Stimulated activated CD8-positive, alpha-beta memory T cell treated with anti-CD3 and anti-CD28 coated beads, Interleukin-7, amount 100 ng/mL, for 24 hours (primary cell): Measurements from ENCODE around the gene TSC22D4.
"Not testable (repeated sequence)": the region's sequence is repeated elsewhere in the genome, so short reads cannot be mapped to it uniquely, and the experiment has no call there.

ENCODE experiments used
- DNase-seq: peaks from one replicate; pipeline ENCODE4 v3.0.0-alpha.2; 2020; ENCODE audit warnings: low read depth

Gene TSC22D4

DNA sequence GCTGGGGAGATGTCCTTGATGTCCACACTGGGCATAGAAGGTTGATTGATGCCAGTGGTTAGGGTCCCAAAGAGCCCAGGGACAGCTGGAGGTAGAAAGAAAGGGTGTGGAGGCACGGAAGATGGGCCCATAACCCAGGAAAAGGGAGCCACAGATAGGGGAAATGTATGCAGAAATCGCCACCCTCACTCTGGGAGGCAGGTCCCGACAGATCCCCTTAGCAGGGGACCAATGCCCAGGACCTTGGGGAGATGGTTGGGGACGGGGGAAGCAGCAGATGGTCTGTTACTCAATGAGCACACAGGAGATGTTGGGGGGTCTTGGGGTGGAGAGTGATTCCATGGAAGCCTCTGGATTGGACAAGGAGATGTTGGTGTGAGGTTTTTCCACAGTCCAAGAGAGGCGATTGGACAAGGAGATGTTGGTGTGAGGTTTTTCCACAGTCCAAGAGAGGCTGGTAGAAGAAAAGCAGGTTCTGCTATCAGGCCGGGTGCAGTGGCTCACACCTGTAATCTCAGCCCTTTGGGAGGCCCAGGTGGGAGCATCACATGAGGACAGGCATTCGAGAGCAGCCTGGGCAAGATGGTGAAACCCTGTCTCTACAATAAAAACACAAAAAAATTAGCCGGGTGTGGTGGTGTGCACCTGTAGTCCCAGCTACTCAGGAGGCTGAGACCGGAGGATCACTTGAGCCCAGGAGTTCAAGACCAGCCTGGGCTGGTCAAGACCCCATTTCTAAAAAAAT is 35.7 kb downstream of the TSC22D4 start:
- DNase-seq, result no peak

DNA sequence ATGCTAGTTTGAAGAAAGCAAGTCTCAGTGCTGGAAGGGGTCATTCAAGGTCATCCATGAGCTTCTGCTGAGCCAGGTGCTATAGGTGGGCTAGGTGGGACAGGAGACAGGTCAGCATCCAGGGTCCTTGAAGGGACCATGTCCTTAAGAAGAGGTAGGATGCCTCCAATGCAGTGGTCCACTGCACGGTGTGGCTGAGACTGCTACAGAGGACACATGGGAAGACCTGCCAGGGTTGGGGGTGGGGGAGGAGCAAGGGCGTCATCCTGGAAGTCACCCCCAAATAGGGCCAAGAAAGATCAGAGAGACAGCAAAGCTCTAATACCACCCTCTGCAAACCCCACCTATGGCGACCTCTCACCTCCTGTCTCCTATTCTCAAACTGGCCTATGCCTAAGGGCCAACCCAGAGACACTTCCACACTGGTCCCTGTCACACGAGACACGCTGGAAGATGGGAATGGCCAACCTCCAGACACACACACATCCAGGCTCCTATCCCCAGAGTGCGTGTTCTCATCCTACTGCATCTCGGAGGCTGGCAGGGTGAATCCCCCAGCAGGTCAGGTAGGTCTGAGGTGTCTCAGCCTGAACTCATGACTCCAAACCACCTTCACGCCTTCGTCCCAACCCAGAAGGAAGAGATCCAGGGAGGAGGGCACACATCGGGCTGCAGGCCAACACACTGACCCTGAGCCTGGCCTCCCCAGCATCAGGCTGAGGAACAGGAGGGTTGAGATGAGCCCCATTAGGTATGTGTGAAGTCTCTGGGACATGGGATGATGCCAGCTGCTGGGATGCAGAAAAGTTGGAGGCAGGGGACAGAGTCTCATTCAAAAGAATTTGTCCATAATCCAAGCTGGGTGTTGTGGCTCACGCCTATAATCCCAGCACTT is 37.1 kb downstream of the TSC22D4 start:
- DNase-seq, result no peak

DNA sequence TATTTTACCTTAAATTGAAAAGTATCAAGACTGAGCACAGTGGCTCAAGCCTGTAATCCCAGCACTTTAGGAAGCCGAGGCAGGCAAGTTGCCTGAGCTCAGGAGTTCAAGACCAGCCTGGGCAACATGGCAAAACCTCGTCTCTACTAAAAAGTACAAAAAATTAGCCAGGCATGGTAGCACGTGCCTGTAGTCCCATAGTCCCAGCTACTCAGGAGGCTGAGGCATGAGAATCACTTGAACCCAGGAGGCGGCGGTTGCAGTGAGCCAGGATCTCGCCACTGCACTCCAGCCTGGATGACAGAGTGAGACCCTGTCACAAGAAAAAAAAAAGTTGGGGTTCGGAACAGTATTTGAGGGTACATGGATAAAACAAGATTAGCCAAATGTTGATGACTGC is 39.8 kb downstream of the TSC22D4 start:
- not testable (repeated sequence) for DNase-seq

GRCh38 chr7:100438731-100439130 is 40.3 kb downstream of the TSC22D4 start:
- not testable (repeated sequence) for DNase-seq

DNA sequence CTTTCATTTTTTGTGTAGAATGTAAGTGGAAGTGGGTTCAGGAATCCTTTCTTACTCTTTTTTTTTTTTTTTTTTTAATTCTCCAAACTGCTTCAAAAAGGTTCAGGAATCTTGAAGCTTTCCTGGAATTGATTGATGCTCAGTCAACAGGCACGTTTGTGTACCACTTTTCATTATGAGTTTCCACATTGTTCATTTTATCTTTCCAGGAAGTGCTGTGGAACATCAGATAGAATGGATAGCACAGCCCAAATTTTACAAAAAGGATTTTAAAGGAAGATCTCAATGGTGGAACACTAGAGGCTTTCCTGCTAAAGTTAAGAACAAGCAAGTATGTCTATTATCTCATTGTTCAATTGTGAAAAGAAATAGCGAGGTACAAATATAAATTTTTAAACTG is 40.8 kb downstream of the TSC22D4 start:
- DNase-seq, result no peak

DNA sequence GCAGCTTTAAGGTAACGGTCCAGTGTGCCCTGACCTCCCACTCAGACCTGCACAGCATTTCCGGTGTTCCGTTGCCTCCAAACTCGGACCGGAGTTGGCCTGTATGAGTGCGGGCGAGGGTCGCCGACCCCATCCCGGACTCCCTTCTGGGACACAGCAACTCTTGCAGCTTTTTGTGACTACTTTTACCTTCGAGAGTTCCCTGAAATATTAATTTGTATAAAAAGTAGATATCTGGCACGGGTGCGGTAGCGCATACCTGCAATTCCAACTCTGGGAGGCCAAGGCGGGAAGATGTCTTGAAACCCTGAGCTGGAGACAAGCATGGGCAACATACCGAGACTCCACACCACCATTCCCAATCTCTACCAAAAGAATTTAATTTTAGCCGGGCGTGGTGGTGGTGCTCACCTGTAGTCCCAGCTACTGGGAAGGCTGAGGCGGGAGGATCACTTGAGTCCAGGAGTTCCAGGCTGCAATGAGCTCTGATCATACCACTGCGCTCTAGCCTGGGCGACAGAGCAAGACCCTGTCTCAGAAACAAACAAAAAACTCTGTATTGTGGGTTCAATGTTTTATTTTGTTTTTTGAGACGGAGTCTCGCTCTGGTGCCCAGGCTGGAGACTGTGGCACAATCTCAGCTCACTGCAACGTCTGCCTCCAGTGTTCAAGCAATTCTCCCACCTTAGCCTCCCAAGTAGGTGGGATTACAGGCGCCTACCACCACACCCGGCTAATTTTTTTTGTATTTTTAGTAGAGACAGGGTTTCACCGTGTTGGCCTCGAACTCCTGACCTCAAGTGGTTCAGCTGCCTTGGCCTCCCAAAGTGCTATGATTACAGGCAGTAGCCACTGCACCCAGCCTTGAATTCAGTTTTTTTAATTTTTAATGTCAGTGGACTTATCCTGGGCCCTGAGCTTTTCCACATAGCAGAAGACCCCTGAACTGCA is 41.6 kb downstream of the TSC22D4 start:
- DNase-seq, result no peak

DNA sequence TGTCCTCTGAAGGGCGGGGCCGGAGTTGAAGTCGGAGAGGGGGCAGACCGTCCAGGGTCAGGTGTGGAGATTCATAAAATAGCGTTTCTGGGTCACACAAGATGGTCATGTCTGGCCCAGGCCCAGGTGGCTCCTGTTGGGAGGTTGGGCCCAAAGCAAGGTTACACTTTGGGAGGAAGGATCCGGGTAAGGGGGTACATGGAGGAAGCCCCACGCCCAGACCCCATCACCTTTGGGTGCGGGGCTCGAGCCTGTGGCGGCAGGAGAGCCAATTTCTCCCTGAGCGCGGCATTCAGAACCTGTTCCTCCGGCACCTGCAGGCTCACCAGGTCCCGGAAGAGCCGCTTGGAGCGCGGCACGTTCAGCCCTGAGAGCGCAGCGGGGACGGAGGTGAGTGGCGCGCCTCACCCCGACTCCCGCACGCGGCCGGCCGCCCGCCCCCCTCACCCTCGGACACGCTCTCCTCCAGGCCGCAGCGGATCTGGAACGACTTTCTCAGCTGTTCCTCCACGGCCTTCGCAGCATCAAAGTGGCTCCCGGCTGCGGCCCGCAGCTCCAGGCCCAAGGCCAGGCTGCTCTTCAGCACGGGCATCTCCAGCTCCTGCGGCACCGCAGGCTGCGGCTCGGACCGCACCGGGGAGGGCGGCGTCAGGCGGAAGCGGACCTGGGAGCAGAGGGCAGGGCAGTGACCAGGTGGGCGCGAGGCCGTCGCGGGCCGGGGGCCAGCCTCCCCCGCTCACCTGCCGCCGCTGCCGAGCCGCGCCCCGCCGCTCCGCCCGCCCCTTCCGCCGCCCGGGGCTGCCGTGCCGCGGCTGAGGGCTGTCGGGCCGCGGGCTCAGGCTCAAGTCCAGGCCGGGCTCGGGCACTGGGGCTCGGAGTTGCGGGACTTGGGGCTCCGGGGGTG is 43.4 kb downstream of the TSC22D4 start:
- no peak for DNase-seq

DNA sequence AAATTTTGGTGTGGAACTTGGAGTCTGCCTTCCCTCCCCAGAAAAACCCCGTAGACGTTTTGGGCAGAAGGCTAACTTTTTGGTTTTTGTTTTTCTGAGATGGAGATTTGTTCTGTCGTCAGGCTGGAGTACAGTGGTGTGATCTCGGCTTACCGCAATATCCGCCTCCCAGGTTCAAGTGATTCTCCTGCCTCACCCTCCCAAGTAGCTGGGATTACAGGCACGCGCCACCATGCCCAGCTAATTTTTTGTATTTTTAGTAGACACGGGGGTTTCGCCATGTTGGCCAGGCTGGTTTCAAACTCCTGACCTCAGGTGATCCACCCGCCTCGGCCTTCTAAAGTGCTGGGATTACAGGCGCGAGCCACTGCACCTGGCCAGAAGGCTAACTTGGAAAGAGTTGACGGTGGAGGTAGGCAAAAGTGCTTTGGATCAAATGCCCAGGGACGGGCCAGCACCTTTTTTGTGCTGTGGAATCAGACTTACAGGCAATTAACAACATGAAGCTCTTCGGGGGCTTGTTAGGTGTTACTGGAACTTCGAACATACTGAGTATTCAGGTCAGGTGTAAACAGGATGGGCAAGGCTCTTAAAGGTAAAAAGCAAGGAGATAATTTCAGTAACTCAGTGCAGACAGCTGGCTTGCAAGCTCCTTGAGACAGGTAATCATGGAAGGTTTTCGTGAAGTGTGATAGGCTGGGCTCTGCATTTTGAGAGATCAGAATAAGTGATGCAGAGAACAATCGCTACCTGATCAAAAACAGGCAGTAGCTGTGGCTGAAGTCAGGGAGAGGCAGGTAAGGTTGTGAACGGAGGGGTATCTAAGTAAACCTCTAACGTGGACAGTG is 44.5 kb downstream of the TSC22D4 start:
- DNase-seq, result no peak

- no peak for DNase-seq
Measured at GRCh38 chr7:100433592-100434296, 45.3 kb downstream of the TSC22D4 start.

DNA sequence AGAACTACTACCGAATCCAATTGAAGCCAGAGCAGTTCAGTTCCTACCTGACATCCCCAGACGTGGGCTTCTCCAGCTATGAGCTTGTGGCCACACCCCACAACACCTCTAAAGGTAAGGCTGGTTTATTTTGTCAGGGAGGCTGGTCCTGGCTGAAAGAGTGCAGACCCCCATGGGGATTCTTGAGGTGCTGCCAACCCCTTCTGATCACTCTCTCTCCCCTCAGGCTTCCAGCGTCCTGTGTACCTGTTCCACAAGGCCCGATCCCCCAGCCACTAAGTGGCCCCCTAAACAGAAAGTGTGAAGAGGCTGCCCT is 45.8 kb downstream of the TSC22D4 start:
- DNase-seq, result no peak

DNA sequence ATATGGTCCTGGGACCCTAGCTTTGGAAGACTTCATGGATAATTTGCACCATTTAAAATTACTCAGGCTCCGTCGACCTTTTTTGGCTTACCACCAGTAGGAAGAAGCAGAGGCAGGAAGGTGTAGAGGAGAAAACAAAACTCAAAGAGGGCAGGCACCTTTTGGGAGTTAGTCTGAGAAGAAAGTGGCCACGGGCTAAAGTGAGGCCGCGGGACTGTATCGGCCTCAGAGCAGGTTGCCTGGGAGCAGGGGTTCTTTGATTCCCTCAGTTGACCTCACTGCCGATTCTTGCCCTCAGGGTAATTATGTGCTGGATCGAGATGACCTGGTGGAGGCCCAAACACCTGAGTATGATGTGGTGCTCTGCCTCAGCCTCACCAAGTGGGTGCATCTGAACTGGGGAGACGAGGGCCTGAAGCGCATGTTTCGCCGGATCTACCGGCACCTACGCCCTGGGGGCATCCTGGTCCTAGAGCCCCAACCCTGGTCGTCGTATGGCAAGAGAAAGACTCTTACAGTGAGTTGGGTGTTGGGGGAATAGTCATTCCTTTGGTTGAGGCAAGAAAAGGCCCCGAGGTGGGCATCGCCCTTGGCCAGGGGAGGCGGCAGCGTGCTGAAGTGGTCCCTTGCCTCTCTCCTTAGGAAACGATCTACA is 46.3 kb downstream of the TSC22D4 start:
- no peak for DNase-seq

- DNase-seq, result no peak
Measured at GRCh38 chr7:100432053-100432452, 47.0 kb downstream of the TSC22D4 start.

GRCh38 chr7:100431286-100431735 is 47.7 kb downstream of the TSC22D4 start:
- DNase-seq, result no peak

DNA sequence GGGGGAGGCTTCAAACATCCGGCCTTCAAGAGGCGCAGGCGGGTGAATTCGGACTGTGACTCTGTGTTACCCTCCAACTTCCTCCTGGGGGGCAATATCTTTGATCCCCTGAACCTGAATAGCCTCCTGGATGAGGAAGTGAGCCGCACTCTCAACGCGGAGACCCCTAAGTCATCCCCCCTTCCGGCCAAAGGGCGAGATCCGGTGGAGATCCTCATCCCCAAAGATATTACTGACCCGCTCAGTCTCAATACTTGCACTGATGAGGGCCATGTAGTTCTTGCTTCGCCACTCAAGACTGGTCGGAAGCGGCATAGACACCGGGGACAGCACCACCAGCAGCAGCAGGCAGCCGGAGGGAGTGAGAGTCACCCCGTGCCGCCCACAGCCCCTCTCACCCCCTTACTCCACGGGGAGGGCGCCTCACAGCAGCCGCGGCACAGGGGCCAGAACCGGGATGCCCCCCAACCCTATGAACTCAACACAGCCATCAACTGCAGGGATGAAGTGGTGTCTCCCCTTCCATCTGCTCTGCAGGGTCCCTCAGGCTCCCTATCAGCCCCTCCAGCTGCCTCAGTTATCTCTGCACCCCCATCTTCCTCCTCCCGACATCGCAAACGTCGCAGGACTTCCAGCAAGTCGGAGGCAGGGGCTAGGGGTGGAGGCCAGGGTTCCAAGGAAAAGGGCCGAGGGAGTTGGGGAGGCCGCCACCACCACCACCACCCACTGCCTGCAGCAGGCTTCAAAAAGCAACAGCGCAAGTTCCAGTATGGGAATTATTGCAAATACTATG is 48.3 kb downstream of the TSC22D4 start:
- DNase-seq, result no peak

DNA sequence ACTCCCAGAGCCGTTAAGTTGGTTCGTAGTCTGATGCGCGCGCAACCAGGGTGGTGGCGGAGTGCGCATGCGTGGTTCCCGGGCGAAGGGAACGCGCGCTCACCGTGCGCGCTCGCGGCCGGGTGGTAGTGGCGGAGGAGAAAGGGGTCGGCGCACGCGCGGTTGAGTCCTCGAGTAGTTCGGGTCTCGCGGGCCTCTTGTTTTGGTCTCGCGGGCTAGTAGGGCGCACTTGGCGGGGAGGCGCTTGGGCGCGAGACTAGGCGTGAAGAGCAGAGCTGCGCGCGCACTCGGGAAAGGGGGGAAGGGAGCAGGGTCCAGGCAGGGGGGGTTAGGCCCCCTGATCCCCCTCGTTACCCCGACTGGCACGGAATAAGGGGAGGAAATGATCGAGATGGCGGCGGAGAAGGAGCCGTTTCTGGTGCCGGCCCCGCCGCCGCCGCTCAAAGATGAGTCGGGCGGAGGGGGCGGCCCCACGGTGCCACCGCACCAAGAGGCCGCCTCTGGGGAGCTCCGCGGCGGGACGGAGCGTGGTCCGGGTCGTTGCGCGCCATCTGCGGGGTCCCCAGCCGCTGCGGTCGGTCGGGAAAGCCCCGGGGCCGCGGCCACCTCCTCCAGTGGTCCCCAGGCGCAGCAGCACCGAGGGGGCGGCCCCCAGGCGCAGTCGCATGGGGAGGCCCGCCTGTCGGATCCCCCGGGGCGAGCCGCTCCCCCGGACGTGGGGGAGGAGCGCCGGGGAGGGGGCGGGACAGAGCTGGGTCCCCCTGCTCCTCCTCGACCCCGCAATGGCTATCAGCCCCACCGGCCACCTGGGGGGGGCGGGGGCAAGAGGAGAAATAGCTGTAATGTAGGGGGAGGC is 49.1 kb downstream of the TSC22D4 start, which contains the start of gene MEPCE:
Gene MEPCE, plus strand, starts transcription at position 195 of the 856 bp plus-strand sequence. Its CDS starts 188 bp downstream, at position 383.
- peak; percentile 97 for DNase-seq

DNA sequence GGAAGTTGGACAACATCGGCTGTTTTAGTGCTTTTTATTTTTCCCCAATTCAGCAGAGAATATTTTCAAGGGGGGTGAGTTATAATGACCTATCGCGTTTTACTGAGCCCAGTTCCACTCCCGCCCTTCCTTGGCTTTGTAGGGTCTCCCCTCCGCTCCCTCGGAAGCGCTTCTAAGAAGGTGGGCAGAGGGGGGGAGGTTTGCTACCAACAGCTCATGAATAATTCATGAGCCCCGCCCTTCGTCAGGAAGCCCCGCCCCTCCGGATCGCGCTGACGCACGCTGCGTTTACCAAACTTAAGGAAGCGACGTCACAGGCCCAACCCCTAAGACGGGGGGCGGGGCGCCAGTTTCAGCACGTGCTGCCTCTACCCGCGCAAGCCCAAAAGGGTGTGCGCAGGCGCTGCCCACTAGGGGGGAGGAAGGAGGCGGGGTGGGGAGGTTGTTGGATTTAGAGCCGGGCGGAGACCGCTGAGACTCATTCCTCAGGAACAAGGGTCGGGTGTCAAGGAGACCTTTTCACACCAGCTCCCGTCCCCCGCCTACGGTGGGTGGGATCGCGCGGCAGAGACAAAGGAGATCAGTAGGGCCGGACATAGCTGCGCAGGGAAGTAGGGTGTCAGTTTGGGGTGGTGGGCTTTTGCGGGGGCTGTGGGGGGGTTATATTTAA is 49.9 kb downstream of the TSC22D4 start:
- peak; percentile 100 for DNase-seq
